H9 (cell line): Measurements from ENCODE around the gene HADH. TPM values are rescaled to one million over a fixed set of nuclear protein-coding genes. Genes with fewer than 3 reads are reported as not detected.

Experiments used
- DNase-seq: peaks from one replicate; pipeline ENCODE4 v3.0.0-alpha.2; 2017
- H2AFZ ChIP-seq: one replicate; pipeline ENCODE4 v1.6.1; 2013; ENCODE audit warnings: mild to moderate bottlenecking, low read length, control low read depth, moderate library complexity
- H2AK5ac ChIP-seq: 2 replicates; pipeline ENCODE4 v1.6.1; 2013; ENCODE audit warnings: low read length, control low read depth, mixed read lengths; ENCODE audit not compliant: insufficient read length
- H2BK120ac ChIP-seq: one replicate; pipeline ENCODE4 v1.6.1; 2013; ENCODE audit warnings: low read depth, mild to moderate bottlenecking, low read length, control low read depth, inconsistent platforms; ENCODE audit not compliant: poor library complexity, severe bottlenecking
- H2BK12ac ChIP-seq: 2 replicates; pipeline ENCODE4 v1.6.1; 2013; ENCODE audit warnings: low read length, control low read depth, mixed read lengths, low read depth; ENCODE audit not compliant: insufficient read length
- H2BK15ac ChIP-seq: 2 replicates; pipeline ENCODE4 v1.6.1; 2013; ENCODE audit warnings: low read depth, low read length, control low read depth
- H2BK20ac ChIP-seq: one replicate; pipeline ENCODE4 v1.6.1; 2013; ENCODE audit warnings: low read depth, mild to moderate bottlenecking, low read length, control low read depth, inconsistent platforms; ENCODE audit not compliant: poor library complexity, severe bottlenecking
- H2BK5ac ChIP-seq: 2 replicates; pipeline ENCODE4 v1.6.1; 2013; ENCODE audit warnings: low read length, control low read depth, mixed read lengths; ENCODE audit not compliant: insufficient read length
- H3K14ac ChIP-seq: 2 replicates; pipeline ENCODE4 v1.6.1; 2013; ENCODE audit warnings: low read length, control low read depth; ENCODE audit not compliant: insufficient read depth
- H3K18ac ChIP-seq: 2 replicates; pipeline ENCODE4 v1.6.1; 2013; ENCODE audit warnings: low read depth, mild to moderate bottlenecking, mixed read lengths, low read length, control low read depth; ENCODE audit not compliant: insufficient read length
- H3K23ac ChIP-seq: 2 replicates; pipeline ENCODE4 v1.6.1; 2013; ENCODE audit warnings: low read length, control low read depth, mixed read lengths, low read depth; ENCODE audit not compliant: insufficient read length
- H3K23me2 ChIP-seq: 2 replicates; pipeline ENCODE4 v1.6.1; 2013; ENCODE audit warnings: low read depth, mild to moderate bottlenecking, mixed read lengths, low read length, control low read depth; ENCODE audit not compliant: insufficient read length, poor library complexity, severe bottlenecking
- H3K27ac ChIP-seq: 2 replicates; pipeline ENCODE4 v1.5.1; 2013; ENCODE audit warnings: low read length, control low read depth, mixed read lengths, low read depth; ENCODE audit not compliant: insufficient read length
- H3K27me3 ChIP-seq: 2 replicates; pipeline ENCODE4 v1.6.1; 2013; ENCODE audit warnings: low read length, control low read depth, inconsistent platforms; ENCODE audit not compliant: insufficient read depth
- H3K4ac ChIP-seq: 2 replicates; pipeline ENCODE4 v1.6.1; 2013; ENCODE audit warnings: low read depth, mild to moderate bottlenecking, control low read depth, inconsistent platforms, low read length, moderate library complexity
- H3K4me1 ChIP-seq: 2 replicates; pipeline ENCODE4 v1.6.1; 2013; ENCODE audit warnings: low read length, control low read depth, inconsistent platforms; ENCODE audit not compliant: insufficient read depth
- H3K4me2 ChIP-seq: 2 replicates; pipeline ENCODE4 v1.6.1; 2013; ENCODE audit warnings: low read length, control low read depth, mixed read lengths; ENCODE audit not compliant: insufficient read length, insufficient read depth
- H3K56ac ChIP-seq: 2 replicates; pipeline ENCODE4 v1.6.1; 2013; ENCODE audit warnings: low read depth, mild to moderate bottlenecking, mixed read lengths, low read length, control low read depth; ENCODE audit not compliant: insufficient read length
- H3K79me1 ChIP-seq: 2 replicates; pipeline ENCODE4 v1.6.1; 2013; ENCODE audit warnings: low read depth, mild to moderate bottlenecking, moderate library complexity, low read length, control low read depth, inconsistent platforms; ENCODE audit not compliant: insufficient read depth, poor library complexity, severe bottlenecking
- H3K79me2 ChIP-seq: 2 replicates; pipeline ENCODE4 v1.6.1; 2013; ENCODE audit warnings: low read length, control low read depth, inconsistent platforms; ENCODE audit not compliant: insufficient read depth
- H3K9ac ChIP-seq: 2 replicates; pipeline ENCODE4 v1.6.1; 2013; ENCODE audit warnings: low read length, control low read depth, mixed read lengths; ENCODE audit not compliant: insufficient read length; ENCODE audit errors: extremely low read depth
- H3K9me3 ChIP-seq: one replicate; pipeline ENCODE4 v1.6.1; 2013; ENCODE audit warnings: low read depth, low read length, inconsistent platforms; ENCODE audit not compliant: control insufficient read depth
- H3T11ph ChIP-seq: one replicate; pipeline ENCODE4 v1.6.1; 2013; ENCODE audit warnings: mild to moderate bottlenecking, low read length, control low read depth, inconsistent platforms
- H4K20me1 ChIP-seq: one replicate; pipeline ENCODE4 v1.6.1; 2013; ENCODE audit not compliant: control insufficient read depth, insufficient read length, insufficient read depth
- H4K5ac ChIP-seq: 2 replicates; pipeline ENCODE4 v1.6.1; 2013; ENCODE audit warnings: low read depth, mild to moderate bottlenecking, mixed read lengths, low read length, control low read depth; ENCODE audit not compliant: insufficient read length
- H4K8ac ChIP-seq: replicated peaks from 2 replicates; pipeline ENCODE4 v1.6.1; 2013; ENCODE audit warnings: low read length, control low read depth, mixed read lengths, low read depth; ENCODE audit not compliant: insufficient read length
- H4K91ac ChIP-seq: 2 replicates; pipeline ENCODE4 v1.6.1; 2013; ENCODE audit warnings: low read depth, mild to moderate bottlenecking, moderate library complexity, mixed read lengths, low read length, control low read depth; ENCODE audit not compliant: insufficient read length
- H3K27ac Mint-ChIP-seq, 3 experiments: 2 replicates in 2 of 3; 3 replicates in 1 of 3; pipeline ENCODE4 v1.8.0; 2020 to 2021; ENCODE audit warnings: mixed read lengths in 3 of 3, mild to moderate bottlenecking in 1 of 3, moderate library complexity in 1 of 3
- H3K27me3 Mint-ChIP-seq: 2 replicates; pipeline ENCODE4 v1.8.0; 2021; ENCODE audit warnings: low read depth, mild to moderate bottlenecking, moderate library complexity, mixed read lengths
- H3K36me3 Mint-ChIP-seq, 3 experiments: 2 replicates in 2 of 3; 3 replicates in 1 of 3; pipeline ENCODE4 v1.8.0; 2020 to 2021; ENCODE audit warnings: low read depth in 3 of 3, mixed read lengths in 3 of 3; ENCODE audit not compliant: insufficient read depth in 1 of 3
- H3K4me1 Mint-ChIP-seq, 2 experiments: 2 replicates each; pipeline ENCODE4 v1.8.0; 2020; ENCODE audit warnings: mixed read lengths in 2 of 2
- H3K4me3 Mint-ChIP-seq, 2 experiments: 2 replicates in 1 of 2; 3 replicates in 1 of 2; pipeline ENCODE4 v1.8.0; 2020 to 2021; ENCODE audit warnings: mild to moderate bottlenecking in 2 of 2, mixed read lengths in 2 of 2, moderate library complexity in 1 of 2
- H3K9me3 Mint-ChIP-seq, 2 experiments: 2 replicates in 1 of 2; 3 replicates in 1 of 2; pipeline ENCODE4 v1.8.0; 2020; ENCODE audit warnings: mild to moderate bottlenecking in 2 of 2, mixed read lengths in 2 of 2, moderate library complexity in 1 of 2
- WGBS: extraction: QIAGEN DNeasy Blood & Tissue Kit; methylation state at CpG from one replicate; pipeline ENCODE4 v1.1.7; 2013; ENCODE audit warnings: missing lambda C conversion rate, low lambda C conversion rate, mixed read lengths; ENCODE audit not compliant: insufficient read length; ENCODE audit errors: extremely low coverage; 5-methylcytosine and 5-hydroxymethylcytosine counted together
- total RNA-seq: library from RNA; stranded (reverse); gene quantifications from 2 replicates; pipeline ENCODE4 v1.2.1, GENCODE V29; 2021
- TF ChIP-seq, protein P1 (sequence below): fragments of 200-600 bp; sonication (generic); conservative IDR thresholded peaks from 3 replicates; pipeline ENCODE4 v1.8.0; 2021; ENCODE audit warnings: antibody characterized with exemption, mild to moderate bottlenecking

The HADH gene
- total RNA-seq, 1 experiment from 2014 or later: 44.4 TPM

DNA sequence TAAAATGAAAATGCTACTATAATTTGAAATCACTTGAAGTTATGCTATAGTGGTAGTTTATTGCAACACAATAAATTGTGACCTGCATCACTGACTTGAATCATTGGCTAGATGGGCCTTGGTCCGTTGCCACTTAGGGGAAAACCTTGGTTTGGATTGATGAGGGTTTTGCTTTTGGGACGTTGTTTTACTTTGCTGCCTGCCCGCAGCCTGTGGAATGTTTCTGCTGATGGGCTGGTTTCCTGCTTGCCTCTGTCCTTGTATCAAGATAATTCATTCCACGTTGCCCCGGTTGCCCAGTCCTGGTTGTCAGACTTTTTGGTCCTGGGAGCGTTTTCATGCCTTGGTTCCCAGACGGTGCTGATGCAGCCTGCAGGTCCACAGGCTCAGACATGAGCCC, 18.3 kb downstream of the HADH start:
- no peaks in the 10 kb centered on the region for H3K27me3 ChIP-seq
- H3T11ph ChIP-seq: no peak overlapping the region
- H4K5ac ChIP-seq: no peak overlapping the region
- DNase-seq: no peak
- Mint-ChIP-seq H3K27me3 (no peaks in the 10 kb centered on the region), H3K27ac (no peak overlapping the region), H3K4me1 (peaks cover 20 to 24% of the 10 kb centered on the region in 2 experiments), H3K4me3 (no peak overlapping the region), H3K9me3 (no peaks in the 10 kb centered on the region), H3K36me3 (peaks cover 33 to 52% (median 49%) of the 10 kb centered on the region in 3 experiments)
- TF ChIP-seq, protein P1, sequence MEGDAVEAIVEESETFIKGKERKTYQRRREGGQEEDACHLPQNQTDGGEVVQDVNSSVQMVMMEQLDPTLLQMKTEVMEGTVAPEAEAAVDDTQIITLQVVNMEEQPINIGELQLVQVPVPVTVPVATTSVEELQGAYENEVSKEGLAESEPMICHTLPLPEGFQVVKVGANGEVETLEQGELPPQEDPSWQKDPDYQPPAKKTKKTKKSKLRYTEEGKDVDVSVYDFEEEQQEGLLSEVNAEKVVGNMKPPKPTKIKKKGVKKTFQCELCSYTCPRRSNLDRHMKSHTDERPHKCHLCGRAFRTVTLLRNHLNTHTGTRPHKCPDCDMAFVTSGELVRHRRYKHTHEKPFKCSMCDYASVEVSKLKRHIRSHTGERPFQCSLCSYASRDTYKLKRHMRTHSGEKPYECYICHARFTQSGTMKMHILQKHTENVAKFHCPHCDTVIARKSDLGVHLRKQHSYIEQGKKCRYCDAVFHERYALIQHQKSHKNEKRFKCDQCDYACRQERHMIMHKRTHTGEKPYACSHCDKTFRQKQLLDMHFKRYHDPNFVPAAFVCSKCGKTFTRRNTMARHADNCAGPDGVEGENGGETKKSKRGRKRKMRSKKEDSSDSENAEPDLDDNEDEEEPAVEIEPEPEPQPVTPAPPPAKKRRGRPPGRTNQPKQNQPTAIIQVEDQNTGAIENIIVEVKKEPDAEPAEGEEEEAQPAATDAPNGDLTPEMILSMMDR: no peak
- H4K8ac ChIP-seq: no peak overlapping the region
- no peaks in the 10 kb centered on the region for H4K20me1 ChIP-seq
- no peak overlapping the region for H2AK5ac ChIP-seq
- H3K56ac ChIP-seq: no peak overlapping the region
- H3K4me2 ChIP-seq: no peak overlapping the region
- no peak overlapping the region for H3K27ac ChIP-seq
- no CpG with 5 or more reads among the region's 7 CpGs for WGBS
- H2AFZ ChIP-seq: no peak overlapping the region
- H3K9me3 ChIP-seq: no peaks in the 10 kb centered on the region
- no peaks in the 10 kb centered on the region; the same call in 1 of the 2 replicates for H3K79me2 ChIP-seq
- no peak overlapping the region for H4K91ac ChIP-seq
- peaks cover 3% of the 10 kb centered on the region for H3K79me1 ChIP-seq
- H2BK20ac ChIP-seq: no peak overlapping the region
- no peak overlapping the region for H3K4ac ChIP-seq
- H2BK12ac ChIP-seq: no peak overlapping the region
- H3K14ac ChIP-seq: no peak overlapping the region
- H3K18ac ChIP-seq: no peak overlapping the region
- no peak overlapping the region for H2BK120ac ChIP-seq
- H3K23ac ChIP-seq: no peak overlapping the region
- no peak overlapping the region for H3K9ac ChIP-seq
- no peak overlapping the region for H2BK5ac ChIP-seq
- peaks cover 5% of the 10 kb centered on the region; the same call in 1 of the 2 replicates for H3K4me1 ChIP-seq
- H3K23me2 ChIP-seq: no peaks in the 10 kb centered on the region
- no peak overlapping the region for H2BK15ac ChIP-seq
